Stimulated activated memory B cell treated with anti-CD40 and anti-IgM and Interleukin-4, amounts not matched to agents 10 μg/mL and 1 μg/mL and 100 μg/mL, for 72 hours (primary cell): Measurements from ENCODE around the gene SLC4A2.

ENCODE experiments used
- ATAC-seq: fragments of 150-1000 bp; cut with Tn5 transposase; 2 replicates; pipeline ENCODE4 v1.10.0; 2021
- H3K27ac Mint-ChIP-seq: one replicate; pipeline ENCODE4 v1.8.0; 2022; ENCODE audit warnings: mild to moderate bottlenecking, mixed read lengths
- H3K27me3 Mint-ChIP-seq: one replicate; pipeline ENCODE4 v1.8.0; 2022; ENCODE audit warnings: mixed read lengths
- H3K36me3 Mint-ChIP-seq: one replicate; pipeline ENCODE4 v1.8.0; 2022; ENCODE audit warnings: mixed read lengths
- H3K4me1 Mint-ChIP-seq: one replicate; pipeline ENCODE4 v1.8.0; 2022; ENCODE audit warnings: mixed read lengths
- H3K4me3 Mint-ChIP-seq: one replicate; pipeline ENCODE4 v1.8.0; 2022; ENCODE audit warnings: mild to moderate bottlenecking, moderate library complexity, mixed read lengths
- H3K9me3 Mint-ChIP-seq: one replicate; pipeline ENCODE4 v1.8.0; 2022; ENCODE audit warnings: mixed read lengths

The SLC4A2 gene

DNA sequence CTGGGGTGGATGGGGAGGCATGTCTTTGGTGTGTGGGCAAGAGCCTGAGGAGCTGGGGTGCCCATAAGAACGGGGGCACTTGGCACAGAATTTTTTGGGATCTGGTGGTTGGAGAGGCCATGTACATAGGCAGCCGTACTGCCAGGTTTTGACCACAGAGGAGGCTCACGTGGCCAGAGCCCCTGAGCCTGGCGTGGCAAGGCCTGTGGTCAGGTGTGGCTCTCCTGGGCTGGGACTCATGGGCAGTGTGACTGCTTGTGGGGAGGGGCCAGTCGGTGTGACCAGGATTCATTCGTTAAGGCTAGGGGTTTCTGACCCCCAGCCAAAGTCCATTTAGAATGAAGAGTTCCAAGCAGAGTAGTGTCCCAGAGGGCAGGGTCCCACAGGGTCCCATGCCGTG, 65.1 kb downstream of the SLC4A2 start:
- Mint-ChIP-seq H3K36me3 (peaks cover 55% of the 10 kb centered on the region), H3K4me1 (peaks cover 9% of the 10 kb centered on the region), H3K27ac (no peak overlapping the region), H3K27me3 (no peaks in the 10 kb centered on the region), H3K9me3 (no peaks in the 10 kb centered on the region), H3K4me3 (no peak overlapping the region)
- ATAC-seq, result no peak

GRCh38 chr7:151124899-151125399, 65.6 kb downstream of the SLC4A2 start:
- H3K36me3 Mint-ChIP-seq, result peaks cover 55% of the 10 kb centered on the region
- no peaks in the 10 kb centered on the region for H3K27me3 Mint-ChIP-seq
- no peak overlapping the region for H3K4me3 Mint-ChIP-seq
- ATAC-seq, result no peak
- H3K27ac Mint-ChIP-seq, result no peak overlapping the region
- H3K9me3 Mint-ChIP-seq, result no peaks in the 10 kb centered on the region
- H3K4me1 Mint-ChIP-seq, result peaks cover 9% of the 10 kb centered on the region

GRCh38 chr7:151125470-151125845, 66.1 kb downstream of the SLC4A2 start:
- Mint-ChIP-seq H3K27ac (no peak overlapping the region), H3K9me3 (no peaks in the 10 kb centered on the region), H3K27me3 (no peaks in the 10 kb centered on the region), H3K36me3 (peaks cover 55% of the 10 kb centered on the region), H3K4me1 (peaks cover 9% of the 10 kb centered on the region), H3K4me3 (no peak overlapping the region)
- ATAC-seq, result no peak

- ATAC-seq, result no peak
- H3K9me3 Mint-ChIP-seq, result no peaks in the 10 kb centered on the region
- H3K4me1 Mint-ChIP-seq, result peaks cover 9% of the 10 kb centered on the region
- no peak overlapping the region for H3K4me3 Mint-ChIP-seq
- no peak overlapping the region for H3K27ac Mint-ChIP-seq
- H3K27me3 Mint-ChIP-seq, result no peaks in the 10 kb centered on the region
- peaks cover 55% of the 10 kb centered on the region for H3K36me3 Mint-ChIP-seq
These were observed 66.6 kb downstream of the SLC4A2 start for GRCh38 chr7:151125846-151126481.
